GM23248 (cell line): ENCODE measurements around the gene APBA3. TPM values are rescaled to one million over a fixed set of nuclear protein-coding genes. Genes with fewer than 3 reads are reported as not detected.

Experiments
- DNase-seq: peaks from one replicate; pipeline ENCODE4 v3.0.0-alpha.2; 2015
- H2AFZ ChIP-seq: fragments of 200-600 bp; sonication (generic); 2 replicates; pipeline ENCODE4 v1.6.1; 2016; ENCODE audit warnings: antibody characterized with exemption
- H3F3A ChIP-seq: fragments of 200-600 bp; sonication (generic); 2 replicates; pipeline ENCODE4 v1.6.1; 2016; ENCODE audit warnings: mild to moderate bottlenecking, antibody characterized with exemption, mixed run types; ENCODE audit not compliant: insufficient read depth
- H3K27ac ChIP-seq: fragments of 200-600 bp; sonication (generic); 2 replicates; pipeline ENCODE4 v1.5.1; 2016; ENCODE audit warnings: mild to moderate bottlenecking
- H3K27me3 ChIP-seq: fragments of 200-600 bp; sonication (generic); replicated peaks from 2 replicates; pipeline ENCODE4 v1.6.1; 2016; ENCODE audit warnings: mild to moderate bottlenecking; ENCODE audit not compliant: insufficient read depth
- H3K36me3 ChIP-seq: fragments of 200-600 bp; sonication (generic); 2 replicates; pipeline ENCODE4 v1.6.1; 2016; ENCODE audit warnings: low read depth, mild to moderate bottlenecking
- H3K4me1 ChIP-seq: fragments of 200-600 bp; sonication (generic); 2 replicates; pipeline ENCODE4 v1.6.1; 2016; ENCODE audit warnings: mild to moderate bottlenecking; ENCODE audit not compliant: insufficient read depth
- H3K4me2 ChIP-seq: fragments of 200-600 bp; sonication (generic); one replicate; pipeline ENCODE4 v1.6.1; 2016; ENCODE audit warnings: mild to moderate bottlenecking; ENCODE audit not compliant: unreplicated experiment
- H3K4me3 ChIP-seq: fragments of 200-600 bp; sonication (generic); 2 replicates; pipeline ENCODE4 v1.5.1; 2016; ENCODE audit warnings: mild to moderate bottlenecking
- H3K79me2 ChIP-seq: fragments of 200-600 bp; sonication (generic); 2 replicates; pipeline ENCODE4 v1.6.1; 2016; ENCODE audit warnings: mild to moderate bottlenecking; ENCODE audit not compliant: insufficient read depth
- H3K9ac ChIP-seq: fragments of 200-600 bp; sonication (generic); 2 replicates; pipeline ENCODE4 v1.6.1; 2016; ENCODE audit warnings: mild to moderate bottlenecking
- H3K9me2 ChIP-seq: fragments of 200-600 bp; sonication (generic); 2 replicates; pipeline ENCODE4 v1.6.1; 2016; ENCODE audit warnings: mixed run types, mild to moderate bottlenecking, moderate library complexity; ENCODE audit not compliant: insufficient read depth
- H3K9me3 ChIP-seq: fragments of 200-600 bp; sonication (generic); one replicate; pipeline ENCODE4 v1.6.1; 2017; ENCODE audit warnings: low read depth
- H4K20me1 ChIP-seq: fragments of 200-600 bp; sonication (generic); 2 replicates; pipeline ENCODE4 v1.6.0; 2016; ENCODE audit not compliant: insufficient read depth
- EZH2 ChIP-seq: fragments of 200-600 bp; sonication (generic); IDR thresholded peaks from 2 replicates; pipeline ENCODE4 v1.6.1; 2018; ENCODE audit warnings: antibody characterized with exemption, mild to moderate bottlenecking; ENCODE audit not compliant: insufficient read depth, poor library complexity, severe bottlenecking
- EZH2phosphoT487 ChIP-seq: fragments of 200-600 bp; sonication (generic); IDR thresholded peaks from 2 replicates; pipeline ENCODE4 v1.6.1; 2018; ENCODE audit warnings: antibody characterized with exemption, moderate library complexity, mild to moderate bottlenecking, low read depth; ENCODE audit not compliant: insufficient read depth
- WGBS, 2 experiments: methylation state at CpG; one replicate each; pipeline ENCODE4 v1.1.6; 2015 to 2017; ENCODE audit warnings: low lambda C conversion rate in 2 of 2, low coverage in 1 of 2; ENCODE audit errors: missing lambda C conversion rate in 2 of 2; 5-methylcytosine and 5-hydroxymethylcytosine counted together
- in situ Hi-C: fragments of 300-500 bp; cut with MboI; formaldehyde crosslinking; loops from 2 replicates; pipeline ENCODE4 v1.15.0; 2020
- polyA plus RNA-seq: library from polyadenylated mRNA; unstranded; fragments of >200 nt; fragmentation: Nextera tagmentation; extraction: Ambion mirVana; gene quantifications from 2 replicates; pipeline ENCODE4 v1.2.1, GENCODE V29; 2016
- total RNA-seq: library from RNA; depleted of rRNA; stranded (reverse); fragments of >200 nt; shearing (Covaris generic); gene quantifications from 2 replicates; pipeline ENCODE4 v1.2.3, GENCODE V29; 2014

Gene APBA3
- total and polyA plus RNA-seq, 2 experiments from 2014 or later: 16.9 to 28.3 TPM

DNA sequence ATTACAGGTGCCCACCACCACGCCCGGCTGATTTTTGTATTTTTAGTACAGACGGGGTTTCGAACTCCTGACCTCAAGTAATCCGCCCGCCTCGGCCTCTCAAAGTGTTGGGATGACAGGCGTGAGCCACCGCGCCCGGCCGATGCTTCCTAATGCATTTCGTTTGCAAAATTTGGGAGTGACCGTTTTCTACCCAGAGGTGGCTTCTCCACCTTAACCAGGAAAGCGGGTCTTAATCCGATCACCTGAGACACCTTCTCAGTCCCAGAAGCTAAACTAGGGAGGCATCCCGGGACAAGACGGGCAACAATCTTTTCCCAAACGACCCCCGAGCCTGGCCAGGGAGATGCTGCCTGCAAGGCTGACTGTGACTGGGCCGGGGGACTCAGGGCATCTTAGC, 39.5 kb upstream of the APBA3 start:
- Histone ChIP-seq H4K20me1 (no peaks in the 10 kb centered on the region), H3K9me3 (no peaks in the 10 kb centered on the region), H3K79me2 (no peaks in the 10 kb centered on the region), H3K36me3 (no peaks in the 10 kb centered on the region), H3K9ac (no peak overlapping the region), H2AFZ (0 out of 2 replicates have a peak overlapping the region, but pooled peaks have one; percentile 42), H3K4me1 (no peaks in the 10 kb centered on the region), H3K27ac (no peak overlapping the region), H3K4me2 (no peak overlapping the region), H3K9me2 (no peaks in the 10 kb centered on the region), H3F3A (no peaks in the 10 kb centered on the region), H3K4me3 (no peak overlapping the region), H3K27me3 (peaks cover 24% of the 10 kb centered on the region)
- in situ Hi-C loops: no loop called here
- WGBS, 2 experiments: 33 to 34% methylated on average over 21 of the region's 21 CpGs
- DNase-seq: no peak
- TF ChIP-seq EZH2 (peak; percentile 68), EZH2phosphoT487 (no peak)

GRCh38 chr19:3798137-3798536, 36.6 kb upstream of the APBA3 start:
- Histone ChIP-seq H3K9me3 (no peaks in the 10 kb centered on the region), H3K4me1 (no peaks in the 10 kb centered on the region), H3F3A (no peaks in the 10 kb centered on the region), H3K9me2 (no peaks in the 10 kb centered on the region), H3K27me3 (peaks cover 24% of the 10 kb centered on the region), H3K79me2 (no peaks in the 10 kb centered on the region), H2AFZ (no peak overlapping the region), H3K36me3 (no peaks in the 10 kb centered on the region), H3K27ac (no peak overlapping the region), H4K20me1 (no peaks in the 10 kb centered on the region), H3K4me3 (no peak overlapping the region), H3K9ac (no peak overlapping the region), H3K4me2 (no peak overlapping the region)
- no peak for DNase-seq
- TF ChIP-seq EZH2phosphoT487 (no peak), EZH2 (no peak)
- 4 to 6% methylated on average over 6 of the region's 6 CpGs for WGBS, 2 experiments
- in situ Hi-C loops: no loop called here

GRCh38 chr19:3796358-3796757, 34.9 kb upstream of the APBA3 start:
- peaks cover 13% of the 10 kb centered on the region for H3K27me3 ChIP-seq
- no peaks in the 10 kb centered on the region for H3K9me3 ChIP-seq
- no peaks in the 10 kb centered on the region for H3K9me2 ChIP-seq
- no peak overlapping the region for H3K4me2 ChIP-seq
- in situ Hi-C loops: no loop called here
- no peaks in the 10 kb centered on the region for H3F3A ChIP-seq
- no peak for DNase-seq
- TF ChIP-seq EZH2 (no peak), EZH2phosphoT487 (no peak)
- WGBS, 2 experiments: 37 to 43% methylated on average over 2 of the region's 2 CpGs
- no peaks in the 10 kb centered on the region for H3K79me2 ChIP-seq
- no peaks in the 10 kb centered on the region for H3K36me3 ChIP-seq
- H2AFZ ChIP-seq: no peak overlapping the region
- no peak overlapping the region for H3K27ac ChIP-seq
- H4K20me1 ChIP-seq: no peaks in the 10 kb centered on the region
- H3K4me1 ChIP-seq: no peaks in the 10 kb centered on the region
- no peak overlapping the region for H3K9ac ChIP-seq
- no peak overlapping the region for H3K4me3 ChIP-seq

DNA sequence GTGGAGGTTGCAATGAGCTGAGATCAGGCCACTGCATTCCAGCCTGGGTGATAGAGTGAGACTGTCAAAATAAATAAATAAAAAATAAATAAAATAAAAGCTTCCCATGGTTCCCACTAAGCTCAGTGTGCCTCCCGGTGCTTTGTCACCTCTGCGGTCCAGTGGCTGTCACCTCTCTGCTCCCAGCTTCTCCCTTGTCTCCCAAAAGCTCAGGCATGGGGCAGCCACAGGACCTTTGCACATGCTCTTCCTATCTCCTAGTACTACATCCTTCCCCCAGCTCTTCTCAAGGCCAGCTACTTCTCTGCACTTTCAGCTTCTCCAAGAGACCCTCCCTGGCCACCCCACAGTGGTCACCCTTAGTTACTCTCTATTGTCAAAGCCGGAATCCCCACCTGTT, 32.3 kb upstream of the APBA3 start:
- 78 to 91% methylated on average over 3 of the region's 3 CpGs for WGBS, 2 experiments
- Histone ChIP-seq H2AFZ (no peak overlapping the region), H3K9ac (no peak overlapping the region), H3K79me2 (no peaks in the 10 kb centered on the region), H3K36me3 (no peaks in the 10 kb centered on the region), H3K27ac (no peak overlapping the region), H3K4me1 (no peaks in the 10 kb centered on the region), H4K20me1 (no peaks in the 10 kb centered on the region), H3F3A (no peaks in the 10 kb centered on the region), H3K4me3 (no peak overlapping the region), H3K9me3 (no peaks in the 10 kb centered on the region), H3K4me2 (no peak overlapping the region), H3K9me2 (no peaks in the 10 kb centered on the region), H3K27me3 (peaks cover 5% of the 10 kb centered on the region; the same call in 1 of the 2 replicates)
- no peak for TF ChIP-seq EZH2
- TF ChIP-seq EZH2phosphoT487: no peak
- in situ Hi-C loops: no loop called here
- DNase-seq: no peak

GRCh38 chr19:3792114-3792513, 30.6 kb upstream of the APBA3 start:
- WGBS, 2 experiments: 70 to 85% methylated on average over 3 of the region's 3 CpGs
- H3K27me3 ChIP-seq: 0 out of 2 replicates have a peak, but pooled peaks cover 5% of the 10 kb centered on the region
- no peaks in the 10 kb centered on the region for H3K79me2 ChIP-seq
- H3K4me1 ChIP-seq: no peaks in the 10 kb centered on the region
- H4K20me1 ChIP-seq: no peaks in the 10 kb centered on the region
- TF ChIP-seq EZH2phosphoT487 (no peak), EZH2 (no peak)
- H3K9me3 ChIP-seq: no peaks in the 10 kb centered on the region
- no peak overlapping the region for H3K4me3 ChIP-seq
- H3K27ac ChIP-seq: no peak overlapping the region
- no peak for DNase-seq
- in situ Hi-C loops: no loop called here
- H2AFZ ChIP-seq: no peak overlapping the region
- no peaks in the 10 kb centered on the region for H3K36me3 ChIP-seq
- no peaks in the 10 kb centered on the region for H3F3A ChIP-seq
- H3K9me2 ChIP-seq: no peaks in the 10 kb centered on the region
- H3K9ac ChIP-seq: no peak overlapping the region
- H3K4me2 ChIP-seq: no peak overlapping the region
